IPS-NIHi11 (cell line): ENCODE data around the gene SMIM15.

Source experiments
- DNase-seq: peaks from one replicate; pipeline ENCODE4 v3.0.0; 2012; ENCODE audit warnings: mixed read lengths, low spot score

SMIM15 gene

DNA sequence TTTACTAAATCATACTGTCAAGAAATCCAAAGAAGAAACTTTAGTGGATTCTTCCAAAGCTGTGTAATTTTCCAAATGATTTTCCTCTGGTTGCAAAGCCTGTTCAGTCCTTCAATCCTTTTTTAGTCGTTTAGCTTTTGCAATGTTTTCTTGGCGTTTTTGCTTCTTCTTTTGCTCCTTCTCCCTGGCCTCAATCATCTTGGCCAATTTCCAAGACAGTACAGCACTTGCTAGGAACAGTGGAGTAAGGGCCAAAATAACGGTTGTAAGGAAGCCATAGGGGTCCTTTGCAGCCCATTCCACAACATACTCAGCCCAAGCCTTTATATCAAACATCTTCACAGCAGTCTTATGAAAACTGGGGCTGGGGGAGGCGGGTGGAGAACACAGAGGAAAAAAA is 2.4 kb downstream of the SMIM15 start:
- no peak for DNase-seq

DNA sequence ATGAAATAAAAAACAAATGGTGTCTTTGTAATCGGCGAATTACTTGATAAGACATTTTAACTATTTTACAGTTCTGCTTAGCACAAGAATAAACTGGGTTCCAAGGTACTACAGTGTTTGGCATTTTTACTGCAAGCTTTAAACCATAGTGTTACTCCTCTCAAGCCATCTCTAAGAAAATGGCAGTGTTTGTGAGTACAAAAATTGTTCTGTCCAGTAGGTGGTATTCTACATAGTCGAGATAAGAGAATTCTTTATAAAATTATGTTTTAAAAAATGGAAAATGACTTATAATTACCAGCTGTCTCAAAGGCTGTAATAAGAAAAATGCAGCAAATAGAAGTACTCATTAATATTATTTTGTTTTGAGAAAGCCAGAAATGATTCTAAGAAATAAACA is 3.2 kb downstream of the SMIM15 start:
- no peak for DNase-seq

DNA sequence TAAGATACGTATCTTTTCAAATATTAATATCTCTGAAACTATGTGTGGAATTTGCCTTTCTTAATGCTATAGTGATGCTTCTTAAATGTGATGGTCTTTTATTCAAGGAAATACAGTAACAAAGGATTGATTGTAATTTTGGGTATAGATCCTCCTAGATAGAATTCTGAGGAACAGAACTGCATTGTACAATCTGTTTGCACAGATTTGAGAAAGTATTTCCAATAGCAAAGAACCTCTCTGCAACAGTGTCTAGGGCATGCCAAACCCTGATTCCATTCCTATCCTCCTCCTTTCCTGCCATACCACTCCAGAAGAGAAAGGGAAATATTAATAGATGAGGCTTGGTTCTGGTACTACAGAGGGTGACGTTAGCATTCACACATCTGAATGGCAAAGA is 10.4 kb downstream of the SMIM15 start:
- no peak for DNase-seq

DNA sequence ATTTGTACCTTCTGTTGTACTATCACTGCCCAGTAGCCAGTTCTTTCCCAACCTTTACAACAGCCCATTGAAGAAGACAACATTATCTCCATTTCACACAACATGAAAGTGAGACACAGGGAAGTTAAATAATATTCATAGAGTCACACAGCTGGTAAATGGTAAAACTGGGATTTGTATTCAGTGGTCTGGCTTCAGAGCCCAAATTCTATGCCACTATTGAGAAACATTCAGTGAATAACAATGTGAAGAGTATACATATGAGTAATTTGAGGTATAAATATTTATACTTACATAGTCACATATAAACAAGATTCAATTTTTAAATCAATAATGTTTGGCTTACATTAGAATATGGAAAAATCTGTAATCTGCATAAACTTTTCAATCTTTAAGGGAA is 13.8 kb downstream of the SMIM15 start:
- DNase-seq, result no peak

DNA sequence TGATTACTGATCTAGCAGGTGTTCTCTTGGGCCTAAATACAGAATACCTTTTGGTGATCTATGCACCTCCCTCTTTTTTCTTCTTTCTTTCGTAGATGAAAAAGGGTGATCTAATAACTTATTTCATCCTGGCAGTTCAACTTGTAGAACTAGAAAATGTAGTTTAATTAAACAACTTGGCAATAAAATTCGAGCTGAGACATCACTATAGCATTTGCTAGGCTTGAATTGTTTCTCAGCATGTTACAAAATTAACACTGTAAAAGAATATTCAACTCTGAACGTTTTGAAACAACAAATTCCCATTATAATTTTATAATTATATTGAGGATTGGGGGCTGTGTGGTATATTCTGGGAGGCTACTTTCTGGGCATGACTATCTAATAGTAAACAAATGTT is 19.5 kb downstream of the SMIM15 start:
- DNase-seq, result no peak

DNA sequence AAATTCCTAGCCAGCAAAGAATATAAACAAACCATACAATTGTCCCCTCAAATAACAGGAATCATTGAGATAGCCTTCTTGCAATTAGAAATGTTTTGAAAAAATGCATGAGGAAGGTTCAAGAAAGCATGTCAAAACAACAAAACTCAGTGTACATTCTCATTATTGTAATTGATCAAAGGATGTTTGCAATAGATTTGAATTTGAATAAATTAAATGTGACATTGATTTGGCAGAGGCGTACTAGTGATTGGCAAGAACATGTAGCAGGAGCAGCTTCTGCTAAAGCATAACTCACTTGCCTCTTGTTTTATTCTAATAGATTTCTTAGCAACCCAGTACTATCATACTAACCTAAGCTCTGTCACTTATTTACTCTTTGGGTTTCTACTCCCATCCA is 19.9 kb downstream of the SMIM15 start:
- DNase-seq, result no peak

DNA sequence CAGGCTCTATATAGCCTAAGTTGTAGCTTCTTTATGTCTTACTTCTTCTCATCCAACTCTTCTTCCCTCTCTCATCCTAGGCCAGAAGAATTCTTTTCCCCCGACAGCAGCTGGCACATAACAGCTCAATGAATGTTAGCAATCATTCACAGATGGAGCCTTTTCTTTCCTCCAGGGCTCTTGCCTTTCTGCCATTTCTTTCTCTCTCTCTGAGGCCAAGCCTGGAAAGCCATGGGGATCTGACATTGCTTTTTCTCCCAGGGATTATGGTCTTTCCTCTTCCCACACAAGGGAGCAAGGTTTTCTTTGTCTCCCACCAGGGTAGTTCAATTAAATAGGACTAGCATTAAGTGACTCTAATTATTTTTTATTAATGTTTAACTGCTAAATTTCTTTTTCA is 20.5 kb downstream of the SMIM15 start:
- no peak for DNase-seq

DNA sequence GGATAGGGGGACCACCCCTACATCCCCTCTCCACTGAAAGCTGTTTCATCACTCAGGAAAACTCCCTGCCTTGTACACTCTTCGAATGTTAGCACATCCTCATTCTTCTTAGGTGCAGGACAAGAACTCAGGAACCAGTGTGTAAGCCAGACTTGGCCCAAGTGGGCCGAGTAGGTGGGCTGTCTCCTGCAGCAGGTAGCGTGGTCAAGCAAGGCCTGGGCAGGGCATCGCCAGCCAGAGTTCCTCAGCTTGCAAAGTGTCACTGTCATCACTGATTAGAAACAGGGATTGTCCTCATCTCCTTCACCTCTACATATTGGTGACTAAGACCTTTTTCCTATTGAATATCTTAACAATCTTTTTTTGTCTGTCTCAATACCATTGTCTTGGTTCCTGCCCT is 22.3 kb downstream of the SMIM15 start:
- DNase-seq, result no peak

DNA sequence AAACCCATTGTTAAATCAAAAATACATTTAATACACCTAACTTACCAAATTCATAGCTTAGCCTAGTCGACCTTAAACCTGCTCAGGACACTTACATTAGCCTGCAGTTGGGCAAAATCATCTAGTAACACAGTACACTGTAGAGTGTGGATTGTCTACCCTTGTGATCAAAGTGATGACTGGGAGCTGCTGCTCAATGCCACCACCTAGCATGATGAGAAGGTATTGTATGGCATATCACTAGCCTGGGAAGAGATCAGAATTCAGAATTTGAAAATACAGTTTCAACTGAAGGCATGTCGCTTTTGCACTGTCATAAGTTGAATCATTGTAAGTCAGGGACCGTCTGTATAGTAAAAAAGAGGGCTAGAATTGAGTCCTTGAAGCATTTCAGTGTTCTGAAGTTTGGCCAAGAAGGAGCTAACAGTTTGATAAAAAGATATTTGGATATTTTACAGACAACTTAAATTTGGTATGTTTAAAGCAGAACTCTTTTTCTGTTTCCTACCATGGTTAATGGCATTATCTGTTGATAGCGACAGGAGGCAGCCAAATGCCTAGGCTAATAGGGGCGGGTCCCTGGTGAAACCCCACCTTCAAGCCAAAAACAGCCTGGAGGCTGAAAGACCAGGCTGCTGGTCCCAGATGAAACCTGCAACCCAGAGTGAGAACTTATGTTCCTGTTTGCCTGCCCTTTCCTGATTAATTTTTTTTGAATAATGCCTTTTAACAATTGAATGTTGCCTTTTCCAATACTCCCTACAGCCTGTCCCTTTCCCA is 23.0 kb downstream of the SMIM15 start:
- peak; percentile 14 for DNase-seq

DNA sequence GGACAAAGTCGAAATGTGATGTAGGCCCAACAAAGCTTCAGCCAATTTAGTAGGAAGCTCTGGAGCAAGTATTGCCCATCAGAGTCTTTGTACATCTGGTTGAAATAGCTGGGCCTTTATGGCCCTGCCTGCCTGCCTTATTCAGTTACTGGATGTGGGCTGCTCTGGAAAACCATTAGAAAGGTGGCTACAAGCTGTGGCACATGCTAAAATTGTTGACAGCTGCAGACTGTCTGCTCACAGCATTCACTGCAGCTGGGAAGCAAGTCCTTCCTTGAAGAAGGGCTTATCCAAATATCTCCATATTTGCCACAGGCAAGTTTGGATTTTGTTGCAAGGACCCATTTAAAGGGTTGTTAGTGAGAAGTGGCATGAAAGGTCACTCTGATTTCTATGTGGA is 24.4 kb downstream of the SMIM15 start:
- no peak for DNase-seq

DNA sequence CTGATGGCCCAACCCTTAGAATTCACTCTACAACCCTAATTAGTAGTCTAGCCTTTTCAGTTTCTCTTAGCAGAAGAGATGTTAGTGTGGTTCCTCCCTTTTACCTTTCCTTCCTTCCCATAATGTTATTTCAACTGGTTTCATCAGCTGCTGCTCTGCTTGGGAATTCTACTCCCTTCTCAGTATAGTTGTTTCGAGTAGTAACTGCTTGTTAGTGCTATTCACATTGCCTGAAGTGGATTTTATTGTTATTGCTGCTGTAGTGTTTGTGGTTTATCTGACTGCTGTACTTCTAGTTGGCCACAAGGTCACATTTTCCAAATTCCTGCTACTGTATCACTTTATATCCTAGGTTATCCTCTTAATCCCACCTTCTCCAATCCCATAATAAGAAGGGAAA is 29.7 kb downstream of the SMIM15 start:
- peak; percentile 11 for DNase-seq

DNA sequence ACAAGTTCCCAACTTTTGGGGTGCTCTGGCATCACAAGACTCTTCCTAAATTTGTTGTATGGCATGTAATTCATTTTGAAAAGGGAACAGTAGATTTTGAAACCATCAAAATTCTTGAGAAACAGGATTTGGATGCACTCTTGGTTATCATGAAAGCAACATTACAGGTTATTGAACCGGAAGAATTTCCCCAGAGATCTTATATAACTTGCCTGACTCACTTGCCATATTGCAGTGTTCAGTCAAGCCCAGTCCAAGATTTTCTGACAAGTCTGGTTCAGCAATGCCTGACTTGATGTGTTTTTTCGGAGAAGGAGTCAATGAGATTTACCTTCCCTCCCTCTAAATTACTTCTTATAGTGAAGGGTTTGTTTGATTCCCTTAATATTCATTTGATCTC is 32.0 kb downstream of the SMIM15 start:
- no peak for DNase-seq

DNA sequence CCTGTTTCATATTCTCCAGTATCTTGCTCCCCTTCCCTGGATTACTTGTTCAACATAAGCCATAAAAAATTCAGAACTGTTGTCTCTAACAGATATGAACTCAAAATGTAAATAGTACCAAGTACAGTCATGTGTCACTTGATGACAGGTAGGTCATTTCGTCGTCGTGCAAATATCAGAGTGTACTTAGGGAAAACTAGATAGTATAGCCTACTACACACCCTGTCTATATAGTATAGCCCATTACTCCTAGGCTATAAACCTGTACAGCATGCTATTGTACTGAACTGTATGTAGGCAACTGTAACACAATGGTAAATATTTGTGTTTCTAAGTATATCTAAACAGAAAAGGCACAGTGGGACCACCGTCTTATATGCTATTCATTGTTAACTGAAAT is 39.1 kb downstream of the SMIM15 start:
- no peak for DNase-seq

DNA sequence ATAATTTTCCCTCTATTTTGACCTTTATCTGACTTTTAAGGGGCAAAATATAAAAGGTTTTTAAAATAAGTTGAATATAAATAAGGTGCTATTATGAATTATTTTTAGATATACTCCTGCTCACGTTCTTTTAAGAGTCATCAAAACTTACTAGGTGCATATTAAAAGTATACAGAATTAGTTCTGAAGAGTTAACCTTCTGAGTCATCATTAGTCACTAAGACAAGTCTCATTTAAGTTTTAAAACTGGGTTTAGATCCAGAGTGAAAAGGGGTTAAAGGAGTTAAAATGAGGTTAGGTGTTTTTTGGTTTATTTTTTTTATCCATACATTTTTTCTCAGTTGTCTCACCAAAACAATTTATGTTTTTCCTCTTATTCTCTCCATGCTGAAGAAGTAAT is 41.7 kb downstream of the SMIM15 start:
- no peak for DNase-seq

DNA sequence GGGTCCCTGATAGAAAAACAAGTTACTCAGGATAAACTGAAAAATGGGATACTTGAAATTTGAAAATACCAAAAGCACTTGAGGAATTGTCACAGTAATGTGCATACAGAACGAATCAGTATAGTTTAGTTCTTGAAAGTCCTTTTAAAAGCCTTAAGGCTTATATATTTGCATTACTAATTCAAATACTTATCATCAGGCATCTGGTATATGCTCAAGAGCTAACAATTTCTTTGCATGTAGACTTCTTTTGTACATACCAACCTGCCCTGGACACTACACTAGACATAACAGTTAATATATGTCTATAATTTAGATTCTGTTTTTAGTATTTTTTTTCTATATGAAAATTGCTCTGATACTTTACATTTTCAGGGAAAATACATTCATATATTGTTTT is 43.2 kb downstream of the SMIM15 start:
- no peak for DNase-seq

DNA sequence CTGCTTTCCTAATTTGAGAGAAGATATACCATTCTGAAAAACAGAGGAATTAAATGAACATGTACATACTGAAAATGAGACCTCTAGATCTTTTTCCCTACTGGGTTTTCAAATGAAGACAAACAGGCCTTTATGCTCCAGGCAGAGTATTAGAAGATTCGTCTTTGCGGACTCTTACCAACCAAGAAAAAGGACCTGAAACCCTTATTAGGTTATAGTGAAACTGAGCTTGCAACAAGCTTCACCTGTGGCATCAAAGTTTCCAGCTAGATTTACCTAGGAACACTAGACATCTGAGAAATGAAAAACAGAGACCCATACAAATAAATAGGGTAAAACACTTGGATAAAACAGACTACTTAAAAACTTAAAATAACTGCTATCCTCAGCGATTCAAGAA is 46.3 kb downstream of the SMIM15 start:
- no peak for DNase-seq

DNA sequence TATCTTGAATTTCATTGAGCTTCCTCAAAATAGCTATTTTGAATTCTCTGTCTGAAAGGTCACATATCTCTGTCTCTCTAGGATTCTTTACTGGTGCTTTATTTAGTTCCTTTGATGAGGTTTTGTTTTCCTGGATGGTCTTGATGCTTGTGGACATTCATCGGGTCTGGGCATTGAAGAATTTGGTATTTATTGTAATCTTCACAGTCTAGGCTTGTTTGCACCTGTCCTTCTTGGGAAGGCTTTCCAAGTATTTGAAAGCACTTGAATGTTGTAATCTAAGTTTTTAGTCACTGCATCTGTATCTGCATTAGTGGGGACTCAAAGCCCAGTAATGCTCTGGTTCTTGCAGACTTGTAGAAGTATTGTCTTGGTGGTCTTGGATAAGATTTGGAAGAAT is 47.8 kb downstream of the SMIM15 start:
- no peak for DNase-seq
